Activated naive CD8-positive, alpha-beta T cell treated with anti-CD3 and anti-CD28 coated beads, Interleukin-2, amount 50 U/mL, for 24 hours (primary cell): ENCODE data around the gene CNEP1R1.
"Not testable (repeated sequence)": the region's sequence is repeated elsewhere in the genome, so short reads cannot be mapped to it uniquely, and the experiment has no call there.

Experiments
- ATAC-seq: fragments of 150-1000 bp; cut with Tn5 transposase; one replicate; pipeline ENCODE4 v1.10.0; 2021
- DNase-seq: peaks from one replicate; pipeline ENCODE4 v3.0.0; 2021
- H3K27ac Mint-ChIP-seq: one replicate; pipeline ENCODE4 v1.8.0; 2021; ENCODE audit warnings: mild to moderate bottlenecking, mixed read lengths
- H3K27me3 Mint-ChIP-seq: one replicate; pipeline ENCODE4 v1.8.0; 2021; ENCODE audit warnings: mixed read lengths
- H3K36me3 Mint-ChIP-seq: one replicate; pipeline ENCODE4 v1.8.0; 2021; ENCODE audit warnings: low read depth, mixed read lengths
- H3K4me1 Mint-ChIP-seq: one replicate; pipeline ENCODE4 v1.8.0; 2021; ENCODE audit warnings: mixed read lengths
- H3K4me3 Mint-ChIP-seq: one replicate; pipeline ENCODE4 v1.8.0; 2021; ENCODE audit warnings: mild to moderate bottlenecking, moderate library complexity, mixed read lengths
- H3K9me3 Mint-ChIP-seq: one replicate; pipeline ENCODE4 v1.8.0; 2021; ENCODE audit warnings: mixed read lengths

CNEP1R1 gene

GRCh38 chr16:50004239-50004638 is 20.8 kb upstream of the CNEP1R1 start:
- no peak for ATAC-seq
- Mint-ChIP-seq H3K4me1 (no peaks in the 10 kb centered on the region), H3K9me3 (peaks cover 6% of the 10 kb centered on the region), H3K4me3 (no peak overlapping the region), H3K27me3 (peaks cover 8% of the 10 kb centered on the region), H3K27ac (no peak overlapping the region), H3K36me3 (no peaks in the 10 kb centered on the region)
- no peak for DNase-seq

DNA sequence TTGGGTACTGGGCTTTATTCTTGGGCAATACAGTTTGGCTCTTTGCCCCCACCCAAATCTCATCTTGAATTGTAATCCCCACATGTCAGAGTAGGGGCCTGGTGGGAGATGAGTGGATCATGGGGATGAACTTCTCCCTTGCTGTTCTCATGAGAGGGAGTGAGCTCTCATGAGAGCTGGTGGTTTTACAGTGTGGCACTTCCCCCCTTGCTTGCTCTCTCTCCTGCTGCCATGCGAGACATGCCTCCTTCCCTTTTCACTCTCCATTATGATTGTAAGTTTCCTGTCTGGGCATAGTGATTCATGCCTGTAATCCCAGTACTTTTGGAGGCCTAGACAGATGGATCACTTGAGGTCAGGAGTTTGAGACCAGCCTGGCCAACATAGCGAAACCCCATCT is 18.1 kb upstream of the CNEP1R1 start:
- no peak overlapping the region for H3K27ac Mint-ChIP-seq
- ATAC-seq: no peak
- no peak overlapping the region for H3K4me3 Mint-ChIP-seq
- H3K4me1 Mint-ChIP-seq: no peaks in the 10 kb centered on the region
- H3K36me3 Mint-ChIP-seq: no peaks in the 10 kb centered on the region
- DNase-seq: no peak
- H3K27me3 Mint-ChIP-seq: peaks cover 3% of the 10 kb centered on the region
- peaks cover 6% of the 10 kb centered on the region for H3K9me3 Mint-ChIP-seq

DNA sequence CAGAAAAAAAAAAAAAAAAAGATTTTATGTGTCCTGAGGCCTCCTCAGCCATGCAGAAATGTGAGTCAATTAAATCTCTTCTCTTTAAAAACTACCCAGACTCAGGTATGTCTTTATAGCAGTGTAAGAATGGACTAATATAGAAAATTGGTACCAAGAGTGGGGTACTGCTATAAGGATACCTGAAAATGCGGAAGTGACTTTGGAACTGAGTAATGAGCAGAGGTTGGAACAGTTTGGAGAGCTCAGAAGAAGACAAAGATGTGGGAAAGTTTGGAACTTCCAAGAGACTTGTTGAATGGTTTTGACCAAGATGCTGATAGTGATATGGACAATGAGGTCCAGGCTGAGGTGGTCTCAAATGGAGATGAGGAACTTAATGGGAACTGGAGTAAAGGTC is 17.3 kb upstream of the CNEP1R1 start:
- ATAC-seq (no peak), DNase-seq (no peak)
- Mint-ChIP-seq H3K27ac (no peak overlapping the region), H3K4me3 (no peak overlapping the region), H3K9me3 (peaks cover 6% of the 10 kb centered on the region), H3K36me3 (no peaks in the 10 kb centered on the region), H3K27me3 (peaks cover 2% of the 10 kb centered on the region), H3K4me1 (no peaks in the 10 kb centered on the region)

DNA sequence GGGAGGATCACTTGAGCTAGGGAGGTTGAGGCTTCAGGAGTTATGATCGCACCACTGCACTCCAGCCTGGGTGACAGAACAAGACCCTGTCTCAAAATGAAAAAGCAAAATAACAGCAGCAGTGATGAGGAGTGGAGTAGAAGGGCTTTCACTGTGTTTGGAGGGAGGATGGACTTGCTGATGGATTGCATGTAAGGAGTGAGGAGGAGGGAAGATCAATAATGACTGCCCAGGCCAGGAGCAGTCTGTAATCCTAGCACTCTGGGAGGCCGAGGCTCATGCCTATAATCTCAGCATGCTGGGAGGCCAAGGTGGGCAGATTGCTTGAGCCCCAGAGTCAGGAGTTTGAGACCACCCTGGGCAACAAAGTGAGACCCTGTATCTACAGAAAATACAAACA is 14.8 kb upstream of the CNEP1R1 start:
- H3K4me3 Mint-ChIP-seq: no peak overlapping the region
- no peaks in the 10 kb centered on the region for H3K27me3 Mint-ChIP-seq
- no peaks in the 10 kb centered on the region for H3K4me1 Mint-ChIP-seq
- DNase-seq (no peak), ATAC-seq (no peak)
- no peaks in the 10 kb centered on the region for H3K36me3 Mint-ChIP-seq
- H3K9me3 Mint-ChIP-seq: peaks cover 6% of the 10 kb centered on the region
- no peak overlapping the region for H3K27ac Mint-ChIP-seq

GRCh38 chr16:50011707-50012106 is 13.3 kb upstream of the CNEP1R1 start:
- DNase-seq: no peak
- Mint-ChIP-seq H3K4me1 (no peaks in the 10 kb centered on the region), H3K9me3 (peaks cover 6% of the 10 kb centered on the region), H3K27ac (no peak overlapping the region), H3K36me3 (no peaks in the 10 kb centered on the region), H3K27me3 (no peaks in the 10 kb centered on the region), H3K4me3 (no peak overlapping the region)
- no peak for ATAC-seq

DNA sequence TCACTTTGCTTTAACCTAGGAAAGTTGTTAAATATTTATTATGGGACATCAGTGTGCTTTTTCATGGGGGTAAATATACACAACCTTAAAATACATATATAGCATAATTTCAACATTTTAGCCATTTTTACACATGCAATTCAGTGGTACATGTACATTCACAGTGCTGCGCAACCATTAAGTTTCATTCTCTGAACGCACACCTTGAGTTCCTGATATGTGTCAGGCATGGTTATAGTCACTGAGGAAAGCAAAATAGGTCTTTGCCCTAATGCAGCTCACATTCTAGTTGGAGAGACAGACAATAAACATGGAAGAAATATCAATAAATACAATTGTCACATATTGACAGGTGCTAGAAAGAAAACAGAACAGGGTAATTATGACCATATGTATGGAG is 12.8 kb upstream of the CNEP1R1 start:
- no peaks in the 10 kb centered on the region for H3K4me1 Mint-ChIP-seq
- H3K27ac Mint-ChIP-seq: no peak overlapping the region
- no peak for DNase-seq
- H3K36me3 Mint-ChIP-seq: no peaks in the 10 kb centered on the region
- H3K4me3 Mint-ChIP-seq: no peak overlapping the region
- no peak for ATAC-seq
- peaks cover 6% of the 10 kb centered on the region for H3K9me3 Mint-ChIP-seq
- H3K27me3 Mint-ChIP-seq: no peaks in the 10 kb centered on the region

DNA sequence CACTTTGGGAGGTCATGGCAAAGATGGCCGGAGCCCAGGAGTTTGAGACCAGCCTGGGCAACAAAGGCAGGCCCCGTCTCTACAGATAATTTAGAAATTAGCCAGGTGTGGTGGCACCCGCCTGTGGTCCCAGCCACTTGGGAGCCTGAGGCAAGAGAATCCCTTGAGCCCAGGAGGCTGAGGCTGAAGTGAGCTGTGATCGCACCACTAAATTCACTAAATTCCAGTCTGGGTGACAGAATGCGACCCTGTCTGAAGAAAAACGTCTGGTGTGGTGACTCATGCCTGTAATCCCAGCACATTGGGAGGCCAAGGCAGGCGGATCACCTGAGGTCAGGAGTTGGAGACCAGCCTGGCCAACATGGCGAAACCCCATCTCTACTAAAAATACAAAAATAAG is 10.8 kb upstream of the CNEP1R1 start:
- not testable (repeated sequence) for H3K27ac Mint-ChIP-seq, H3K4me3 Mint-ChIP-seq, H3K9me3 Mint-ChIP-seq, H3K4me1 Mint-ChIP-seq, DNase-seq, ATAC-seq, H3K36me3 Mint-ChIP-seq, H3K27me3 Mint-ChIP-seq

DNA sequence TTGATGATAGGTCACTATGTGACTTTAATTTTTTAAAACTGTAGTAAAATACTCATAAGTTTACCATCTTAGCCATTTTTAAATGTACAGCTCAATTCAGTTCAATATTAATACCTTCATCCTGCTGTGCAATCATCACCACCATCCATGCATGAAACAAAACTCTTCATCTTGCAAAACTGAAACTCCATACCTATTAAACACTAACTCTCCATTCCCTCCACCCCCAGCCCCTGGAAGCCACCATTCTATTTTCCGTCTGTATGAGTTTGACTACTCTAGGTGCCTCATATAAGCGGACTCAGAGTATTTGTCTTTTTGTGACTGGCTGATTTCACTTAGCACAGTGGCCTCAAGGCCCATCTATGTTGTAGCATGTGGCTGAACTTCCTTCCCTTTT is 9.4 kb upstream of the CNEP1R1 start:
- Mint-ChIP-seq H3K36me3 (no peaks in the 10 kb centered on the region), H3K9me3 (no peaks in the 10 kb centered on the region), H3K27me3 (no peaks in the 10 kb centered on the region), H3K4me1 (no peaks in the 10 kb centered on the region), H3K27ac (no peak overlapping the region), H3K4me3 (no peak overlapping the region)
- ATAC-seq (no peak), DNase-seq (no peak)

GRCh38 chr16:50017553-50017952 is 7.5 kb upstream of the CNEP1R1 start:
- H3K27me3 Mint-ChIP-seq: no peaks in the 10 kb centered on the region
- no peak overlapping the region for H3K4me3 Mint-ChIP-seq
- no peak overlapping the region for H3K27ac Mint-ChIP-seq
- ATAC-seq: no peak
- no peaks in the 10 kb centered on the region for H3K36me3 Mint-ChIP-seq
- no peaks in the 10 kb centered on the region for H3K9me3 Mint-ChIP-seq
- DNase-seq: no peak
- H3K4me1 Mint-ChIP-seq: no peaks in the 10 kb centered on the region

DNA sequence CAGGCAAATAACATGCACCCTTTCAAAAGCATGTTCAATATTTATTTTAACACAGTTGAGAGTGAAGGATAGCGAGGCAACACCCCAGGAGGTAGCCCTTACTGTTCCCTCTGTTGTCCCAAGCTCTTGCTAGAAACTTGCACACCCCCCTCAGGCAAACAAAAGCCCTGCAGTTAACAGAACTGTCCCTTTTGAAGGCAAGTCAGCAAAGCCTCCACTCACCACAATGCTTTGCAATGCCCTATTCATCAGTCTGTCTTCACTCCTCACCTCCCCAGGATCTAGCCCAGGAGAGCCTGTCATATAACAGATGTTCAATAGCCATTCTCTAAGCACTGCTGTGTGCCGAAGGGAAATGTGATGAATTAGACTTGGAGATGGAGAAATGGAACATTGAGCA is 3.5 kb upstream of the CNEP1R1 start:
- H3K4me1 Mint-ChIP-seq: peaks cover 15% of the 10 kb centered on the region
- H3K36me3 Mint-ChIP-seq: no peaks in the 10 kb centered on the region
- ATAC-seq (no peak), DNase-seq (no peak)
- H3K27me3 Mint-ChIP-seq: no peaks in the 10 kb centered on the region
- H3K9me3 Mint-ChIP-seq: no peaks in the 10 kb centered on the region
- no peak overlapping the region for H3K27ac Mint-ChIP-seq
- H3K4me3 Mint-ChIP-seq: no peak overlapping the region

DNA sequence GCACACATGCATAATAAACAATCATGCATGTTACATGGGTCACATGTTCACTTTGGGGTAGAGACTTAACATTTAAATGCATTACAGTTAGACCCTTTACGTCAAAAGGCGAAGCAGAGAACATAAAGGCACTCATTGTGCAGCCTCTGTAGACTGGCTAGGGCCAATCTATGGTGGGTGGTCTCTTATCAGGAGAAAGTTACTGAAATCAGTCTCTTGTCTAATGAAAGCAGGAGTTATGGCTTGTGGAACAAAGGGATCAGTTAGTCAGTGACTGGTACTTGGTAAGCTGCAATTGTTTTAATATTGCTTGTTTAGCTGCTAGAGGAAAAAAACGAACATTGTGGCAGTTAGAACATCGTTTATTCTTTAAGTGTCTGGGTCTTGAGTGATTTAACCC is 1.4 kb upstream of the CNEP1R1 start:
- ATAC-seq: no peak
- Mint-ChIP-seq H3K36me3 (no peaks in the 10 kb centered on the region), H3K27ac (no peak overlapping the region), H3K4me1 (peaks cover 24% of the 10 kb centered on the region), H3K27me3 (no peaks in the 10 kb centered on the region), H3K4me3 (no peak overlapping the region), H3K9me3 (no peaks in the 10 kb centered on the region)
- no peak for DNase-seq

GRCh38 chr16:50024207-50024606 is 818 bp upstream of the CNEP1R1 start:
- DNase-seq: no peak
- H3K27me3 Mint-ChIP-seq: no peaks in the 10 kb centered on the region
- no peaks in the 10 kb centered on the region for H3K9me3 Mint-ChIP-seq
- no peaks in the 10 kb centered on the region for H3K36me3 Mint-ChIP-seq
- no peak for ATAC-seq
- peaks cover 24% of the 10 kb centered on the region for H3K4me1 Mint-ChIP-seq
- H3K4me3 Mint-ChIP-seq: peak overlapping the region; percentile 92
- peak overlapping the region; percentile 84 for H3K27ac Mint-ChIP-seq

- peak overlapping the region; percentile 83 for H3K27ac Mint-ChIP-seq
- peak; percentile 3 for ATAC-seq
Measured at GRCh38 chr16:50025537-50025931, 509 bp downstream of the CNEP1R1 start.

DNA sequence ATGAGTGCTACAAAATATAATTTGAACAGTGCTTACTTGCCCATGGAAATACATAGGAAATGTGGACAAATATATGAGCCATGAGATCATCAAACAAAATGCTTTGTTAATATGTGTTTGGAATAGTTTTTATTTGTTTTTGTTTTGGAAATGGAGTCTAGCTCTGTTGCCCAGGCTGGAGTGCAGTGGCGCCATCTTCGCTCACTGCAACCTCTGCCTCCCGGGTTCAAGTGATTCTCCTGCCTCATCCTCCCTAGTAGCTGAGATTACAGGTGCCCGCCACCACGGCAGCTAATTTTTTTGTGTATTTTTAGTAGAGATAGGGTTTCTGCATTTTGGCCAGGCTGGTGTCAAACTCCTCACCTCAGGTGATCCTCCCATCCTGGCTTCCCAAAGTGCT is 2.8 kb downstream of the CNEP1R1 start:
- Mint-ChIP-seq H3K36me3 (peaks cover 14% of the 10 kb centered on the region), H3K4me1 (peaks cover 24% of the 10 kb centered on the region), H3K9me3 (no peaks in the 10 kb centered on the region), H3K27me3 (no peaks in the 10 kb centered on the region), H3K27ac (no peak overlapping the region), H3K4me3 (no peak overlapping the region)
- DNase-seq (no peak), ATAC-seq (no peak)

More at GRCh38 chr16:50025537-50025931, 509 bp downstream of the CNEP1R1 start:
- Mint-ChIP-seq H3K4me1 (peaks cover 24% of the 10 kb centered on the region), H3K36me3 (peaks cover 3% of the 10 kb centered on the region), H3K9me3 (no peaks in the 10 kb centered on the region), H3K4me3 (peak overlapping the region; percentile 92), H3K27me3 (no peaks in the 10 kb centered on the region)
- no peak for DNase-seq

- no peak for DNase-seq
- no peak overlapping the region for H3K27ac Mint-ChIP-seq
- H3K9me3 Mint-ChIP-seq: no peaks in the 10 kb centered on the region
- no peak overlapping the region for H3K4me3 Mint-ChIP-seq
- ATAC-seq: no peak
- no peaks in the 10 kb centered on the region for H3K27me3 Mint-ChIP-seq
- peaks cover 22% of the 10 kb centered on the region for H3K36me3 Mint-ChIP-seq
- H3K4me1 Mint-ChIP-seq: peaks cover 8% of the 10 kb centered on the region
Measured at GRCh38 chr16:50035468-50035992, 10.5 kb downstream of the CNEP1R1 start.

DNA sequence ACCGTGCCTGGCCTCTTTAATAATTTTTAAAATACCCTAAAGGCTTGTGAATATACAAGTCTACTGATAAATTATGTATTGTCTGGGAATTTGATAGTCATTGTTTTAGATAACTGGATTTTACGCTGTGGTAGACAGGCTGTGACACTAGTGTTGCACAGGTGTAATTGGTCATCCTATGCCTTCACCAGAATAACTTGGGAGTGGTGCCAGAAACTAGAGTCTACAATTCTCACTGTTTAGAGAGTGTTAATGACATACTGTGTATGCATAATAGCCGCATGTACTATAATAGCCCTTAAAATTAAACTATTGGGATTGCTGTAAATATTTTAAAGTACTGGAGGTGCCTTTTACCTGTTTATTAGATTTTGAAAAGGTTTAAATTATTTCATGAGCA is 11.4 kb downstream of the CNEP1R1 start:
- Mint-ChIP-seq H3K36me3 (peaks cover 15% of the 10 kb centered on the region), H3K9me3 (no peaks in the 10 kb centered on the region), H3K4me1 (peaks cover 8% of the 10 kb centered on the region), H3K4me3 (no peak overlapping the region), H3K27ac (no peak overlapping the region), H3K27me3 (no peaks in the 10 kb centered on the region)
- ATAC-seq (no peak), DNase-seq (no peak)
